Measurements from ENCODE around the gene ACBD4.
"Not testable (repeated sequence)": the region's sequence is repeated elsewhere in the genome, so short reads cannot be mapped to it uniquely, and the experiment has no call there.

ACBD4 gene

GRCh38 chr17:45123076-45123770 is 12.3 kb upstream of the ACBD4 start:
- H3K36me3 ChIP-seq (ENCODE audit: control insufficient read depth, insufficient read depth, low read length): no peaks in the 10 kb centered on the region
- H3K27me3 ChIP-seq (replicated peaks; ENCODE audit: control insufficient read depth, insufficient read depth, low read length): no peaks in the 10 kb centered on the region
- no peak for DNase-seq (ENCODE audit: extremely low read depth, insufficient read length)
- H3K4me3 ChIP-seq (replicated peaks; ENCODE audit: low read depth, low read length): no peak overlapping the region
- no peak for TF ChIP-seq CTCF (IDR thresholded peaks at IDR 0.05; ENCODE audit: insufficient read depth, low read length, poor library complexity, severe bottlenecking)

GRCh38 chr17:45123930-45124796 is 11.3 kb upstream of the ACBD4 start:
- DNase-seq (ENCODE audit: extremely low read depth, insufficient read length): no peak
- TF ChIP-seq CTCF (IDR thresholded peaks at IDR 0.05; ENCODE audit: insufficient read depth, low read length, poor library complexity, severe bottlenecking): no peak
- Histone ChIP-seq H3K36me3 (ENCODE audit: control insufficient read depth, insufficient read depth, low read length) (no peaks in the 10 kb centered on the region), H3K27me3 (replicated peaks; ENCODE audit: control insufficient read depth, insufficient read depth, low read length) (no peaks in the 10 kb centered on the region), H3K4me3 (replicated peaks; ENCODE audit: low read depth, low read length) (no peak overlapping the region)

GRCh38 chr17:45124797-45125122 is 10.7 kb upstream of the ACBD4 start:
- H3K27me3 ChIP-seq (replicated peaks; ENCODE audit: control insufficient read depth, insufficient read depth, low read length); DNase-seq (ENCODE audit: extremely low read depth, insufficient read length); H3K36me3 ChIP-seq (ENCODE audit: control insufficient read depth, insufficient read depth, low read length); H3K4me3 ChIP-seq (replicated peaks; ENCODE audit: low read depth, low read length): not testable (repeated sequence)

GRCh38 chr17:45125509-45125908 is 10.0 kb upstream of the ACBD4 start:
- Histone ChIP-seq H3K27me3 (replicated peaks; ENCODE audit: control insufficient read depth, insufficient read depth, low read length) (no peaks in the 10 kb centered on the region), H3K36me3 (ENCODE audit: control insufficient read depth, insufficient read depth, low read length) (no peaks in the 10 kb centered on the region), H3K4me3 (replicated peaks; ENCODE audit: low read depth, low read length) (no peak overlapping the region)
- TF ChIP-seq CTCF (IDR thresholded peaks at IDR 0.05; ENCODE audit: insufficient read depth, low read length, poor library complexity, severe bottlenecking): no peak
- DNase-seq (ENCODE audit: extremely low read depth, insufficient read length): no peak

- Histone ChIP-seq H3K27me3 (replicated peaks; ENCODE audit: control insufficient read depth, insufficient read depth, low read length) (no peaks in the 10 kb centered on the region; the same call in none of the 2 replicates), H3K4me3 (replicated peaks; ENCODE audit: low read depth, low read length) (no peak overlapping the region), H3K36me3 (ENCODE audit: control insufficient read depth, insufficient read depth, low read length) (no peaks in the 10 kb centered on the region)
- no peak for DNase-seq (ENCODE audit: extremely low read depth, insufficient read length)
- TF ChIP-seq CTCF (IDR thresholded peaks at IDR 0.05; ENCODE audit: insufficient read depth, low read length, poor library complexity, severe bottlenecking): no peak
Observed at GRCh38 chr17:45127207-45127547, 8.3 kb upstream of the ACBD4 start.

- no peak for DNase-seq (ENCODE audit: extremely low read depth, insufficient read length)
- no peak overlapping the region for H3K4me3 ChIP-seq (replicated peaks; ENCODE audit: low read depth, low read length)
- H3K27me3 ChIP-seq (replicated peaks; ENCODE audit: control insufficient read depth, insufficient read depth, low read length): no peaks in the 10 kb centered on the region; the same call in none of the 2 replicates
- no peak for TF ChIP-seq CTCF (IDR thresholded peaks at IDR 0.05; ENCODE audit: insufficient read depth, low read length, poor library complexity, severe bottlenecking)
- no peaks in the 10 kb centered on the region for H3K36me3 ChIP-seq (ENCODE audit: control insufficient read depth, insufficient read depth, low read length)
Observed at GRCh38 chr17:45127548-45128300, 7.8 kb upstream of the ACBD4 start.
